ENCODE measurements around the gene SIN3B.

DNA sequence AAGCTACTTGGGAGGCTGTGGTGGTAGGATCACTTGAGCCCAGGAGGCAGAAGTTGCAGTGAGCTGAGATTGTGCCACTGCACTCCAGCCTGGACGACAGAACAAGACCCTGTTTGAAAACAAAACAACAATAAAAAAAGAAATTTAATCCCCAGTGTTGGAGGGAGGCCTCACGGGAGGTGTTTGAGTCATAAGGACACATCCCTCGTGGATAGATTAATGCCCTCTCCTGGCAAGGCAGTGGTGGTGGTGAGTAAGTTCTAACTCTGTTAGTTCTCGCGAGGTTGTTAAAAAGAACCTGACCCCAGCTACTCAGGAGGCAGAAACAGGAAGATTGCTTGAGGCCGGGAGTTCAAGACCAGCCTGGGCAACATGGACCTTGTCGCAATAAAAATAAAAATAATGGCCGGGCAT, 27.6 kb upstream of the SIN3B start:
- TF ChIP-seq, protein P1, sequence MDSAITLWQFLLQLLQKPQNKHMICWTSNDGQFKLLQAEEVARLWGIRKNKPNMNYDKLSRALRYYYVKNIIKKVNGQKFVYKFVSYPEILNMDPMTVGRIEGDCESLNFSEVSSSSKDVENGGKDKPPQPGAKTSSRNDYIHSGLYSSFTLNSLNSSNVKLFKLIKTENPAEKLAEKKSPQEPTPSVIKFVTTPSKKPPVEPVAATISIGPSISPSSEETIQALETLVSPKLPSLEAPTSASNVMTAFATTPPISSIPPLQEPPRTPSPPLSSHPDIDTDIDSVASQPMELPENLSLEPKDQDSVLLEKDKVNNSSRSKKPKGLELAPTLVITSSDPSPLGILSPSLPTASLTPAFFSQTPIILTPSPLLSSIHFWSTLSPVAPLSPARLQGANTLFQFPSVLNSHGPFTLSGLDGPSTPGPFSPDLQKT (IDR thresholded peaks at IDR 0.05; ENCODE audit: borderline replicate concordance, low read depth, low read length): no peak
- TF ChIP-seq ZNF629 (tag by site-specific recombination; IDR thresholded peaks at IDR 0.05): peak; percentile 70
- peak; percentile 22; the same call in 1 of the 2 replicates for TF ChIP-seq ZNF76 (tag by site-specific recombination; IDR thresholded peaks at IDR 0.05; ENCODE audit: borderline replicate concordance, low read depth)
- no peak for TF ChIP-seq PATZ1 (tag by site-specific recombination; IDR thresholded peaks at IDR 0.05)
- no peak for TF ChIP-seq YY1 (tag by site-specific recombination; IDR thresholded peaks at IDR 0.05)
- TF ChIP-seq TCF7L2 (IDR thresholded peaks at IDR 0.05; ENCODE audit: borderline replicate concordance, low read depth, low read length): no peak
